NCI-H1105 treated with DMSO at 0.1 percent for 48 hours (cell line): Measurements from ENCODE around the gene ANTXR1.

Source experiments
- DNase-seq: peaks from one replicate; lab custom pipeline; 2025; lab: John Stamatoyannopoulos, UW

The ANTXR1 gene

DNA sequence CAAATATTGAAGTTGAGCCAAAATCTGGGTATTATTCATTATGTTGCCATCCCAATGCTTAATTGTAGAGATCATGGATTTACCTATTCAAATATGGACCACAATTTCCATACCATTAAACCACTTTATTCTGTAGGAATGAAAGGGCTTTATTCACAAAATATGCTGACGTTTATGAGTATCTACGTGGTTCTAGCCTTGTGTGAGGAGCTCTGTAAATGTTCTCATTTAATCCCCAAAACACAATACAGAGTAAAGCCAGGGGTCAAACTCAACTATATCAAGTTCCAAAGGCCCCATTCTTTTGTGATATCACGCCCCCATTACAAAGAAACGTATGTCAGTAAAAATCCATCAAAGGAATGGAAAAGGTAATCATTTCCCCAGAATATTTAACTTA lies 61.9 kb downstream of the ANTXR1 start:
- no peak for DNase-seq

DNA sequence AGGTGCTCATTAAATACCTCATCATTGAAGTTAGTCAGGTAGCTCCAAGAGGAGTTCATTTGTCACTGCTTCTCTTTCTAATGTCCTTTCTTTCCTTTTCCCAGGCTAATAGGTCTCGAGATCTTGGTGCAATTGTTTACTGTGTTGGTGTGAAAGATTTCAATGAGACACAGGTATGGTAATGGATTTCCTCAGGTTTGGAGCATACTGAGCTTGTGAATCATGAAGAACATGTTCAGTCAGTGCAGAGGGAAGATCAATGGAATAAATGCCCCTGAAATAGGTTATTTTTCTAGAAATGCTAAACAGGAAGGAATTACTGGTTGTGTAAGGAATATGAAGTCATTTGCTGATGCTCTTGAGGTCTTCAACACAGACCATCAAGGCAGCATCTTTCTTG lies 62.5 kb downstream of the ANTXR1 start:
- no peak for DNase-seq

DNA sequence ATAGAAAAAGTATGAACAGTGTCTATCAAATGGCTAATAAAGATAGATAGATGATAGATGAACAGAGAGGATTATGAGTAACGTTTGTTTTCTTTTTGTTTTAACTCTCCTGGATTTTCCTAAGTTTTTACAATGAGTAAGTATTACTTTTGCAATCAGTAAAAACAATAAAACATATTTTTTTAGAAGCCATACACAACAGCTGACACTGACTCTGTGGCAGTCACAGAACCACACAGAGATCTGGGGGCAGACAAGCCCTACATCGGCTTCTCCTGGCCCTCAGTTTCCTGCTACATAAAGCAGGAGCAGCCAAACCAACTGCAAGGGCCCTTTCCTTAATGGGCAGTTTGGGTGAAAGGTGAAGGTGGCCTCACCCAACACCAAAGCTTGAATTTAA lies 63.6 kb downstream of the ANTXR1 start:
- DNase-seq, result no peak

DNA sequence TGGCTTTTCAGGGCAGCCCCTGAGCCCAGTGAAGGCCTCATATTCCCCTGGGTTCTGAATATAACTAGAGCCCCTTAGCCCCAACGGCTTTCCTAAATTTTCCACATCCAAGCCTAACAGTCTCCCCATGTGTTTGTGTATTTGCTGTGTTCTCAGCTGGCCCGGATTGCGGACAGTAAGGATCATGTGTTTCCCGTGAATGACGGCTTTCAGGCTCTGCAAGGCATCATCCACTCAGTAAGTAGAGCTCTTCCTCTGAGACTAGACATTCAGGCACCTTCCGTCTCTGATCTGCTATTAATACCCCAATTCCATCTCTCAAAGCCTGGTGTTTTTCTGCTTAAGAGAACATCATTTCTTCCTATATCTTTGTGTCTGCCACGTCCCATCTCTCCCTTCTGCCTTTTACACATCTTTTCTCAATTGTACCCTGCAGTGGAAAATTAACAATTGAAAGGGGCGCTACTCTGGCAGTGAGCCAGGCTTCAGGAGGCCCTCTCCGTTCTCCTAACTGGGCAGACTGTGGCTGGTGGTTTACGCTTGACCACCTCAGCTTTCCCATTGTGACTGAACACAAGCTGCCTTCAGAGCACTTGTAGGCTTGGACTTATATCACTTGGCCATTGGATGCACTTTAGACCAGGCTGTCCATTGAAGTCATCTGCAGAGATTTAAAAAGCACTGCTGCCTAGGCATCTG lies 64.4 kb downstream of the ANTXR1 start:
- no peak for DNase-seq

DNA sequence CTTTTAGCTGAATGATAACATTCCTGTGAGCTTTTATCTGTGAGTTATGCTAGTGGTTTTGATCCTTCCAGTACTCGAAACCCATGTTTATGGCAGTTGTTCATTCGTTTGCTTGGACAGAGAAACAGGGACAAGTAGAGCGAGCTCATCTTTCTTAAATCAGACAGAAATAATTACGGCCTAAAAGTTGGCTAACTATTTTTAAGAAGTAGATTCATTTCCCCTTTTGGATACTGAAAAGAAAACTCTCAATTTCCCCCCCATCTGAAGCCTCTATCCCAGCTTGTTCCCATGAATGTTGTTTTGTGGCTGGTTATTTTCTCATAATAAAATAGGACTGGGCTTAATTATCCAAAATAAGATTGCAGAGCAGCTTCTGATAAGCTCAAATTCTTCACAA lies 67.1 kb downstream of the ANTXR1 start:
- no peak for DNase-seq

DNA sequence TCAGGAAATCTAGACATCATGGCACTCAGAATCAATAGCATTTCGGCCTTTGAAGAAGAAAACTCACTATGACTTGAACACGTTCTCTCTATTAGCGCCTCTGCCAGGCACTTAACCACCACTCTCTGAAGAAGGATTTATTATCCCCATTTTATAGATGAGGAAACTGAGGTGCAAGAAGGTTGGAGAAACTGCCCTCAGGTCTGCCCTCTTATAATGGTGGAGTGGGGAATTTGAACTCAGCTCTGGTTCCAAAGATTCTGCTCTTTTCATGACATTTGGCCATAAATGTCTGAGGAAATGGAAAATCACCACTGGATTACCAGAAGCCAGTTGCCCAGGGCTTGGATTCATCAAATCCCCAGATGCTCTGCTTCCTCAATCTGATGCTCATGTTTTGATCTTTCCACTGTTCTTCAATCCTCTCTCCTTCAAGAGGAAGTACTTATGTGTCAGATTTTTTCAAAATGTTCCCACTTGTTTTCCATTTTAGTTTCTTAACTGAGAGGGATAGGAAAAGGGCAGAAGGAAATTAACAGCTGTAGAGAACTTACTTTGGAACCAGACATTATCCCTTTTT lies 68.1 kb downstream of the ANTXR1 start:
- DNase-seq, result no peak

DNA sequence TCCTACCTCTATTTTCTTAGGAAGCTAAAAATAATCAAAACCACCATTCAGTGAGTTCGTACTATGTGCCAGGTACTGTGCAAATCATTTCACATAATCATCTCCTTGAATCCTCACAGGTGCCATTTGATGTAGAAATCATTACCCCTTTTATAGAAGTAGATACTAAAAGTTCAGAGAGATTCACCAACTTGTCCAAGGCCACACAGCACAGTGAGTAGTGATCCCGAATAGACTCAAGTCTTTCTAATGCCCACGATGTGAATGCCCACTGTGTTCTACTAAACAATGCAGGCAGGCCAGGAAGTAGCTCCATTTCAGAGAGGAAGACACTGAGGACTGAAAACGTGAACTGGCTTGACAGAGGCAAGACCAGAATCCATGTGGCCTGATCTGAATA lies 68.8 kb downstream of the ANTXR1 start:
- DNase-seq, result no peak

DNA sequence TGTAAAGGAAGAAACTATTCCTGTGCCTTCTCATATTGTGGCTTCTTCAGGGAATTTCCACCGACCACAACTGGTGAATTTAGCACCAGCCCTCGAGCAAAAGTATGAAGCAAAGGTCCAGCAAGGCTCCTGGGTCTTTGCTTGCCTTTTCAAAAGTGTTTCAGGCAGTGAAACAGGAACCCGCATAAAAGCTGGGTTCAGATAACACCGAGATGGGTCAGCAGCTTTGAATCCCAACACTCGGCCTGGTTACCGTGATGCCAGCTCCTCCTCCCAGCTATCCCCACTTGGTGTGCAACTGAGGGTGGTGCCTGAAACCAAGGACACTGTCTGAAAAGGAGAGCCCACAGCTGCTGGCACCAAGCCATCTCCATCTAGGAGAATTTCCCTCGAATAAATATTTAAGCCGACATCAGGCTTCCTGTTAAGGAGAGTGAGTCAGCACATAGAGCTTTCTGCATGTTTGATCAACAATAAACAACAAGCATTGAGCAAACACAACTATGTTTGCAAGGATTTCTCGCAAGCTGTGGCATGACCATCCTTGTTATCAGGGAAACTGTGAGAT lies 69.5 kb downstream of the ANTXR1 start:
- peak; percentile 26 for DNase-seq

DNA sequence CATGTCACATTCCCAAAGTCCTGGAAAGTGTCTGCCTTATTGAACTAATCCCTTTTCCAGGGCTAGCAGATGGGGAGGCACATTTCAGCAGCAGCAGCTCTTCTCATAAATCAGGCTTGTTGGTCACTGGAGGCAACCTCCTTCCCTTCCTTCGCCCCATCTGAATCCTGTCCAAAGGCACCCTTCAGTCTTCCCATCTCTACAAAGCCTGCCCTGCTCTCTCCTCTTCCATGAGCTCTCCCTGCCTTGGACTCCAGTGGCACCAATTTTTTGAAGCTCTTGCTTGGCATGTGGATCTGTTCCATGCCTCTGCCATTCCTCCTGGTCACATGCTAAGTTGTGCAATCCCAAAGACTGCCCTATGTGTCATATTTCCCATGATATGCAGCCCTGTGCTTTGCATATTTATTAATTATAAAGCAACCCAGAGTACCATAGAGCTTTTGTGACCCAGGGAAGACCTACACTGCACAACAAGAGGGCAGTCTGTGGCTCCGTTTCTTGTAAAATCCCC lies 70.3 kb downstream of the ANTXR1 start:
- DNase-seq, result no peak

DNA sequence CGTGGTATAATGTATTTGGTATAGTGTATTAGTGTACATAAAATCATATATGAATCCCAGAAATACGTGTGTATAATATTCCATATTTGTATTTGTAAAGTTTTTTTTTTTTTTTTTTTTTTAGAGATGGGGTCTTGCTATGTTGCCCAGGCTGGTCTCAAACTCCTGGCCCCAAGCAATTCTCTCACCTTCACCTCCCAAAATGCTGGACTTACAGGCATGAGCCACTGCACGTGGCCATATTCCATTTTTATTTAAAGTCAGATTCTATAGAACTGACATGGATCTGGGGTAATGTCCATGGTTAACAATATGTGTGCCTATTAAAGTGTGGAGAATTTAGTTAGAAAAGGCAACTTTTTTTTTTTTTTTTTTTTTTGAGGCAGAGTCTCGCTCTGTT lies 71.5 kb downstream of the ANTXR1 start:
- DNase-seq, result no peak

DNA sequence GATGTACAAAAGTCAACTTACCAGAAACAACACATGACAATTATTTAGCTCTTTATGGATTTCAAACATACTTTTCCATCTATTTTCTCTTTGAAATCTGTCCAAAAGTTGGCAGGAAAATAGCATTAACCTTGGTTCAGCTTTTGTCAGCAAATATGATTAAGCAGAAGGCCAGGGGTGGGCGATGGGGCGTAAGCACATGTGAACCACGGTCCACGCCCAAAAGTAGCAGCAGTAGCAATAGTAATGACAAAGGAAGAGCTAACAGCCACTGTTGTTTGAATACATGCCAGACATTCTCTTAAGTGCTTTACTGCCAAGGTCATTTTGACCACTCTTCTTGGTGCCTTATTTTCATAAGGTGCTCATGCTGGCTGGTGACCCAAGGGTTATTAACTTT lies 73.5 kb downstream of the ANTXR1 start:
- DNase-seq, result no peak

DNA sequence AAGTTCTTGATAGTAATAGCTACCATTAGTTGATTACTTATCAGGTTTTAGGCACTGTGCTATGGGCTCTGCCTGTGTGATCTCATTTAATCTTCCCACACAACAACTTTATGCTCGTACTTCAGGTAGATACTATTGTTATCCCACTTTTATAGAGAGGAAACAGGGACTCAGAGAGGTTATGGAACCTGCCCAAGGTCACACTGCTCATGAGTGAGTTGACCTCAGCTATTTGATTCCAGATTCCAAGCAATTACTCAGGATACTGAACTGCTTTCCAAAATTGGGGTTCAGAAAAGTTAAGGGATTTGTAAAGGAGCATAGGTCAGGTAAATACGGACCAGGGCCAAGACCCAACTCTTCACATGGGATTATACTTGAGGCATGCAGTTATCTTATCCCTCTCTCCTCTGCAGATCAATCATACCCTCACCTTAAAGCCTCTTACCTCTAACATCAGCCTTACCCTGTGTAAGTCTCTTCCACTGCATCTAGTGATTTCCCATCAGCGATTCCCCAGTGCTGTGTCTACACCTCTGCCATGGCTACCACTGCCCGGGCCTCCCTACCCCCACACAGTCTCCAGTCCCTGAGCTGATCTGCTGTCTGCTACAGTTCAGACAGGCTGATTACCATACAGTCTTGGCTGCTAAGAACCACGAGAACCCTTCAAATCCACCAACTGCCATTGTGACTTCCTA lies 74.4 kb downstream of the ANTXR1 start:
- no peak for DNase-seq

DNA sequence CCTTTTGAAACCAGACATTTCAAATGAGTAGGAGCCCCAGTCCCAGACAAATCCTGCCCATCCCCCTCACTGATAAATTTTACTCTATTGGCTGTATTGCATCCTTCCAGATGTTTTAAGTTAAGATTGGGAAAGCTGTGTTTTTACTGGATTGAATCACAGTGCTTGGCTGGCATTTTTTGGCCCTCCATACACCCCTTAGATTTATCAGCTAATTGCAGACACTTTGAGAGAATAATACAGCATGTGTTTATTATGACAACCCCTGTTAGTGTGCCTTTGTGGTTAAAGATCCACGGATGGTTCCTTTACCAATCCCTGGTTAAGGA lies 74.9 kb downstream of the ANTXR1 start:
- no peak for DNase-seq

DNA sequence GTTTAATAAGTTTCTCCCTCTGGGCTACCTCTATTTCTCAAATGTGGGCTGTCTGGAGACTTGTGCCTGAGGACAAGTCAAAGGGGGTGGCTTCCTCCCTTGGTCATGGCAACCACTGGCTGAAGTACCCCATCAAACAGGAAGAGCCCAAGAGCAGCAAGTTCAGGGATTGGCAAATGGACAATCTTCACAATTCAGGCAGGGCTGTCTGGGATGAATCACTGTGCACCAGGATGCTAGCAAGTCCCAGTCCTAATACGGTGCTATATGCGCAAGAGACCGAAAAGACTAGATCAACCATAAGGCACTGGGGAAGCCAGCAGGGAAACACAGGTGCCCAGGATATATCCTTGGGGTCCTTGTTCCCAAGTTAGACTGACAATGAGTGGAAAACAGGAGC lies 75.5 kb downstream of the ANTXR1 start:
- DNase-seq, result no peak

DNA sequence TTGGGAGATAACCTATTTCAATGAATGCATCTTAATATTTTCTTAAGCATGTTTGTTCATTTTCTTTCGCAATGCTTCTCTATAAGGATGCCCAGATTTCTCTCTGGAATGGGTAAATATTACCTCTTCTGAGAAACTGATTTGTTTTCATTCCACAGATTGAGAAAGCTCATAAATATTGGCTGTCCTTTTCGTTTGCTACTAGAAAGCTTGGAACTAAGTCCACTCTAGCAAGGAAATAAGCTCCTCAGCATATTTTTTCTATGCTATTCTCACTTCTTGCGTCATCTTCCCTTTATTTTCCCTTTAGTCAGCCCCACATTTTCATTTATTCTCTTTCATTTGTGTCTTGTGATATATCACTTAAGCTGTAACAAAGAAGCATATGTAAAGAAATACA lies 76.3 kb downstream of the ANTXR1 start:
- no peak for DNase-seq

DNA sequence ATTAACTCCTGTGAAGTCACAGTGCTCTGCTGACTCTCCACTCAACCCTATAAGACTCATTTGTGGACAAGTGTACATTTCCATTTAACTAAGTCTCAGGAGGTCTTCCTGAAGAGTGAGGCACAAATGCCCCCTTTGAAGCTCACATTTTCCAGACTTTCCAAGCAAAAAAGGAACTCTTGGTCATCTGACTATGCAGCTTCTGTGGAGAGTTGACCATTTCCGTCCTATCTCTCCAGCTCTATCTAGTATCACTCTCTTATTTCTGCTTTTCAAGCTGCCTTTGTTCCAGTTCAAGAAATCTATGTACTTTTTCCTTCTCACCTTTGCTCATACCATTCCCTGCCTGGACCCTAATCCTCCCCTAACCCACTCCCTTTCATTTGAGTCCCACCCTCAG lies 77.0 kb downstream of the ANTXR1 start:
- no peak for DNase-seq

DNA sequence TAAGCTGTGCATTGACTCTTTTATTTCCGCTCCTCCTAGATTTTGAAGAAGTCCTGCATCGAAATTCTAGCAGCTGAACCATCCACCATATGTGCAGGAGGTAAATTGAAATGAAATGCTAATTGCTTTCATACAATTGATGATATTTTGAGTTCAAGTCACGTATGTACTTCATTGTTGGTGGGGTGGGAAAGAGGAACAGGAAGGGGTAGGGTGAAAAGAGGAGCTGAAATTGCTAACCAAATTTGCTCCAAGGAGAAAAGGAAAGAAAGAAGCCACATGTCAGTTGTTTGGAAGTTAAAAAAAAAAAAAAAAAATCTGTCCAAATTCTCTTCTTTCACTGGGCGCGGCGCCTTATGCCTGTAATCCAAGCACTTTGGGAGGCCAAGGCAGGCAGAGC lies 77.8 kb downstream of the ANTXR1 start:
- DNase-seq, result no peak

DNA sequence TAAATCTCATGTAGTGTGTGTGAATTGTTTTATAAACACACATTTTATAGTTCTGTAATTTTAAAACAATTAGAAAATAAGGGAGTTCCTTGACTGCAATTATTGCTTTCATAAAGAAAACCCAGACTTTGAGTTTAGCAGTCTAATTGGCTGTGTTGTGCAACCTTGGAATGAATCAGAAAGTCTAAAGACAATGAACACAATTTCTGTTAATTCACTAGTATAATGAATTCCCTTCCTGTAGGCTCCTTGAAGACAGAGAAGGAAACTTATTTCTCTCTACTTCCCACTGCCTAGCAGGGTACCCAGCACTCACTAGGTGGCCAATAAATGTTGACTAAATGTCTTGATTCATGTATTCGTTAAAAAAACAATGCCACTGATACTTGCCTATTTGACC lies 79.9 kb downstream of the ANTXR1 start:
- no peak for DNase-seq

DNA sequence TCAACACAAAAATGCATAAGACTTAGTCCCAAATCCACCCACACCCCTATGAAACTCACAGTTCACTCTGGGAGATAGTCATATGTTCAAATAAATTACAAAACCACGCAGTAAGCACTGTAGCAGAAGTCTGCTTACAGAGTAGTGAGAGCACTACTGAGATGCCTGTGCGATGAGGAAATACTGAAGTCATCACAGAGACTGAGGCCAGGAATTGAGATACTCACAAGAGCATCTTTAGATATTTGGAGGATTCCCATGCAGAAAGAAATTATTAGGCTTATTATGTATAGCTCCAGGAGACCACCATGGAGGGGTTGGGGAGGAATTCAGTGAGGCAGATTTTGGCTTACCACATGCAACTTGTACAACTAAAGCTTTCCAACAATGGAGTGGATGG lies 82.3 kb downstream of the ANTXR1 start:
- DNase-seq, result no peak

DNA sequence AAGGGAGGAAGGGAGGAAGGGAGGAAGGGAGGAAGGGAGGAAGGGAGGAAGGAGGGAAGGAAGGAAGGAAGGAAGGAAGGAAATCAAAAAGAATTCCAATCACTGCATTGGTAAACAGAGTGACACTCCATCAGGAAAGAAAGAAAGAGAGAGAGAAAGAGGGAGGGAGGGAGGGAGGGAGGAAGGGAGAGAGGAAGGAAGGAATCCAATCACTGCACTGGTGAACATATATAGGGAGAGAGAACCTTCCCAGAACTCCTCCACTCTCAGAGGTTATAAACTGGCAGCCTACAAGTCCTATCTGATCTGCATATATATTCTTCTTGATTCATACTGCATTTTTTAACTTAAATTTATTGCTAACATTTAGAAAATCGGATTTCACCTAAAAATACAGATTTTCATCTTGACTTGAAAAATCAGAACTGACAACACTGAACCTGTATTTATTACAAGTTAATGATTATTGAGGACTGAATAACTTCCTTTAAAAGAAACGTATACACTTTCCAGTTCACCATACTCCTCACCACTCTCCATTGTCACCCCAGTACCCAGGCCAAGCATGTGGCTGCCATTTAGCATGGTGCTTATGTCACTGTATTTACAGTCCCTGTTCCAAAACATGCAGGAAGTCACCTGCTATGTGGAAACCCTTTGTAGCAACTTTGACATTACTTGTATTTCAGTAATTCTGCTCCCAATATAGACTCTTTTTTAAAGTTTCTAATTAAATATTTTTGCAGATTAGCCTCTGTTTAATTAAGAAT lies 83.5 kb downstream of the ANTXR1 start:
- no peak for DNase-seq

DNA sequence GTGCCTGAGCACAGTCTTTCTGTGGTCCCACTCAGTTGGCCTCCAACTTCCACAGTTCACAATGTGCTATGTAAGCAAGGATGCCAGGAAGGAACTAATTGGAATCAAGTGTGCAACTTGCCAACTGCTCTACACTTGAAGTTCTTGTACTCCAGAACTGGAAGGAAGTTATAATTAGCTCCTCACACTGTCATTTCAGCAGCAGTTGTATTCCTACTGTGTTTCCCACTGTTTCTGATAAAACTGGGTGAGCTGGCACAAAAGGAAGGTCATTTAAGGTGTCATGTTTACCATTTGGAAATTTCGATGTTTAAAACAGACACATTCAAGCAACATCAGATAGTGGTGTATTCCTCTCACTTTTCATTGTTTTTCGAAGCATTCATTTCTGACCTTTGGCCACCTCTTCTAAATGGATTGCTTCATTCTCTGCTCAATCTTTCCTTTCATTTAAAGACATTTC lies 84.2 kb downstream of the ANTXR1 start:
- DNase-seq, result no peak

DNA sequence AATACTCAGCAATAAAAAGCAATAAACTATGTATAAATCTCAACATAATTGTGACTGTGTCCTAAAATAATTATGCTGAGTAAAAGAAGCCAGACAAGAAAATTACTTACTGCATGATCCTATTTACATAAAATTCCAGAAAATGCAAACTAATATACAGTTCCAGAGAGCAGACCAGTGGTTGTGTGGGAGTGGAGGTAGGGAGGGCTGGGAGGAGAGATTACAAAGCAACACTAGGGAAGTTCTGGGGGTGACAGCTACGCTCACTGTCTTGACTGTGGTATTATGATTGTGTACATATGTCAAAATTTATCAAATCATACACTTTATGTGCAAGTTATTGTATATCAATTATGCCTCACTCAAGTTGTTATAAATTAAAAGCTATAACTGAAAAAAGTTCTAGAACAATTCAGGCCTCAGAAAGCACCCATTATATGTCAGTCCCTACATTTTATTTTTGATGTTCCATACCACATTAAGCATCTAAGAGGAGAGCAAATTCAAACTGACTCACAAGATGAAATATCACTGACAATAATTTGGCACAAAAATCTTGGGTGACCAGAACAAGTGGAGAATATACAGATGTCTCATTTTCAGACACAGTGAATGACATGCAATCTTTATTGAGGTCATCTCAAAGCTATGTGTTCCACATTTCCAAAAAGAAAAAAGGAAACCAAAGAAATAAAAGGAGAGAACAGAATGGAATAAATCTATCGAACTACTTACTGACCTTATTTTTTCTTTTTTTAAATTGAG lies 85.1 kb downstream of the ANTXR1 start:
- DNase-seq, result no peak
